K562 (cell line): ENCODE data around the gene VRK3. TPM values are rescaled to one million over a fixed set of nuclear protein-coding genes. Genes with fewer than 3 reads are reported as not detected.

Source experiments
- ATF4 ChIP-seq: fragments of 450-650 bp; formaldehyde crosslinking; IDR thresholded peaks from 2 replicates; pipeline ENCODE4 v1.4.0; 2022; ENCODE audit warnings: mild to moderate bottlenecking, moderate library complexity
- BACH1 ChIP-seq: fragments of 200-800 bp; sonication (Bioruptor generic); IDR thresholded peaks from 2 replicates; pipeline ENCODE4 v1.6.1; 2016; ENCODE audit warnings: missing genetic modification characterization, missing compliant biosample characterization
- DEAF1 ChIP-seq: fragments of 450-650 bp; formaldehyde crosslinking; IDR thresholded peaks from 2 replicates; pipeline ENCODE4 v1.4.0; 2020; ENCODE audit warnings: mild to moderate bottlenecking, moderate library complexity
- HNRNPUL1 ChIP-seq: fragments of 200-400 bp; formaldehyde crosslinking; IDR thresholded peaks from 2 replicates; pipeline ENCODE4 v1.6.1; 2017; ENCODE audit warnings: low read length
- KAT2B ChIP-seq: IDR thresholded peaks from one replicate; pipeline ENCODE4 v1.6.1; 2012; ENCODE audit warnings: low read depth, mild to moderate bottlenecking, control low read depth, inconsistent platforms, low read length, moderate library complexity
- MGA ChIP-seq: fragments of 450-650 bp; IDR thresholded peaks from 2 replicates; pipeline ENCODE4 v1.6.1; 2016; ENCODE audit warnings: mild to moderate bottlenecking, moderate library complexity
- PTTG1 ChIP-seq: fragments of 450-650 bp; IDR thresholded peaks from 2 replicates; pipeline ENCODE4 v1.6.1; 2016; ENCODE audit warnings: low read depth, mild to moderate bottlenecking, missing genetic modification characterization, missing compliant biosample characterization
- RBM15 ChIP-seq: fragments of 200-400 bp; formaldehyde crosslinking; IDR thresholded peaks from 2 replicates; pipeline ENCODE4 v1.6.1; 2018; ENCODE audit warnings: mild to moderate bottlenecking, low read length, moderate library complexity; ENCODE audit not compliant: insufficient read depth
- RFX5 ChIP-seq: IDR thresholded peaks from 2 replicates; pipeline ENCODE4 v1.6.1; 2011; ENCODE audit warnings: low read depth, mild to moderate bottlenecking, improper control_type of control experiment, low read length
- TAL1 ChIP-seq: fragments of 450-650 bp; IDR thresholded peaks from 2 replicates; pipeline ENCODE4 v1.6.1; 2016; ENCODE audit warnings: mild to moderate bottlenecking
- ZNF224 ChIP-seq: sonication (generic); formaldehyde crosslinking; IDR thresholded peaks from 2 replicates; pipeline ENCODE4 v1.8.0; 2022; ENCODE audit warnings: mild to moderate bottlenecking, missing genetic modification reagents
- ZNF511 ChIP-seq: sonication (generic); formaldehyde crosslinking; IDR thresholded peaks from 2 replicates; pipeline ENCODE4 v1.8.0; 2022; ENCODE audit warnings: mild to moderate bottlenecking, missing genetic modification reagents
- ZNF589 ChIP-seq: fragments of 200-800 bp; sonication (Bioruptor generic); IDR thresholded peaks from 2 replicates; pipeline ENCODE4 v1.6.1; 2016; ENCODE audit warnings: low read depth, missing genetic modification characterization, missing compliant biosample characterization
- polyA plus RNA-seq, 8 experiments: library from polyadenylated mRNA; depleted of rRNA in 4 of 8; stranded (reverse) in 5 of 8; unstranded in 3 of 8; fragments of >200 nt; fragmentation: Nextera tagmentation in 2 of 8; fragmentation: Illumina TruSeq in 1 of 8; extraction: Ambion mirVana in 2 of 8; extraction: Trizol in 1 of 8; gene quantifications; 2 replicates each; pipeline versions ENCODE4 v1.2.1 to v1.2.3, GENCODE V29; 2011 to 2014; ENCODE audit warnings: inconsistent platforms in 1 of 8, missing spikeins in 1 of 8
- total RNA-seq, 7 experiments: library from RNA; depleted of rRNA in 6 of 7; stranded (reverse); fragments of >200 nt in 6 of 7; fragmentation: Illumina TruSeq in 2 of 7; extraction: Trizol in 2 of 7; gene quantifications; 2 replicates each; pipeline versions ENCODE4 v1.2.1 to v1.2.3, GENCODE V29; 2011 to 2021; ENCODE audit warnings: low replicate concordance in 1 of 7

VRK3 gene
- total and polyA plus RNA-seq, 9 of the 15 experiments (the other 6 are each of a cell fraction or from before 2014, with no cell fraction given) = 25.6 to 94.3 (median 42.9) TPM

- TF ChIP-seq ZNF224 (CRISPR knock-in tag) (no peak), TAL1 (no peak), KAT2B (no peak), HNRNPUL1 (no peak), MGA (no peak), BACH1 (tag) (peak; percentile 67; the same call in 1 of the 2 replicates), PTTG1 (tag) (no peak), ZNF589 (0 out of 2 replicates have a peak, but pooled peaks have one; percentile 5), ZNF511 (CRISPR knock-in tag) (no peak), RFX5 (no peak), ATF4 (peak; percentile 54; the same call in 1 of the 2 replicates), DEAF1 (CRISPR knock-in tag) (no peak), RBM15 (no peak)
Measured at GRCh38 chr19:49927526-49928264, 97.5 kb downstream of the VRK3 start (continued).
